Lower leg skin (tissue), 4 donors: ENCODE data around the gene PEA15. TPM values are rescaled to one million over a fixed set of nuclear protein-coding genes. Genes with fewer than 3 reads are reported as not detected.

Experiments used
- DNase-seq, 2 donors: peaks; one replicate each; pipeline ENCODE4 v3.0.0-alpha.2; 2019; ENCODE audit warnings: low spot score in 2 of 2
- H3K4me3 ChIP-seq: fragments of 200-600 bp; sonication (generic); 2 replicates; pipeline ENCODE4 v1.5.1; 2017; ENCODE audit warnings: mild to moderate bottlenecking, low read depth; ENCODE audit not compliant: poor library complexity, severe bottlenecking
- POLR2A ChIP-seq, 2 donors: fragments of 450-650 bp; IDR thresholded peaks; one replicate each; pipeline ENCODE4 v1.6.1; 2016 to 2017; ENCODE audit warnings: antibody characterized with exemption in 2 of 2, mild to moderate bottlenecking in 1 of 2, moderate library complexity in 1 of 2
- whole genome bisulfite sequencing, 2 donors: methylation state at CpG; one replicate each; pipeline ENCODE4 v1.1.5; 2018; 5-methylcytosine and 5-hydroxymethylcytosine counted together
- intact Hi-C: fragments of 100-400 bp; cut with DNase I; formaldehyde crosslinking; loops from one replicate; pipeline ENCODE4 v1.15.0; 2023; ENCODE audit warnings: low total_unique reads
- total RNA-seq, 4 donors: library from RNA; depleted of rRNA; stranded (reverse); fragments of >200 nt; gene quantifications; one replicate each; pipeline ENCODE4 v1.1.0, GENCODE V29; 2016
- TF ChIP-seq, protein P1 (sequence below), 3 donors: fragments of 450-650 bp; IDR thresholded peaks; one replicate each; pipeline ENCODE4 v1.5.1; 2016; ENCODE audit warnings: antibody characterized with exemption in 3 of 3, mild to moderate bottlenecking in 3 of 3, moderate library complexity in 2 of 3

PEA15 gene
- total RNA-seq, 4 donors from 2014 or later: 50.7 to 76.6 (median 60.1) TPM

GRCh38 chr1:160186246-160186645 is 18.9 kb upstream of the PEA15 start:
- intact Hi-C loops: no loop called here
- TF ChIP-seq, protein P1, sequence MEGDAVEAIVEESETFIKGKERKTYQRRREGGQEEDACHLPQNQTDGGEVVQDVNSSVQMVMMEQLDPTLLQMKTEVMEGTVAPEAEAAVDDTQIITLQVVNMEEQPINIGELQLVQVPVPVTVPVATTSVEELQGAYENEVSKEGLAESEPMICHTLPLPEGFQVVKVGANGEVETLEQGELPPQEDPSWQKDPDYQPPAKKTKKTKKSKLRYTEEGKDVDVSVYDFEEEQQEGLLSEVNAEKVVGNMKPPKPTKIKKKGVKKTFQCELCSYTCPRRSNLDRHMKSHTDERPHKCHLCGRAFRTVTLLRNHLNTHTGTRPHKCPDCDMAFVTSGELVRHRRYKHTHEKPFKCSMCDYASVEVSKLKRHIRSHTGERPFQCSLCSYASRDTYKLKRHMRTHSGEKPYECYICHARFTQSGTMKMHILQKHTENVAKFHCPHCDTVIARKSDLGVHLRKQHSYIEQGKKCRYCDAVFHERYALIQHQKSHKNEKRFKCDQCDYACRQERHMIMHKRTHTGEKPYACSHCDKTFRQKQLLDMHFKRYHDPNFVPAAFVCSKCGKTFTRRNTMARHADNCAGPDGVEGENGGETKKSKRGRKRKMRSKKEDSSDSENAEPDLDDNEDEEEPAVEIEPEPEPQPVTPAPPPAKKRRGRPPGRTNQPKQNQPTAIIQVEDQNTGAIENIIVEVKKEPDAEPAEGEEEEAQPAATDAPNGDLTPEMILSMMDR (IDR thresholded peaks at IDR 0.05): no peak
- TF ChIP-seq POLR2A (IDR thresholded peaks at IDR 0.05): no peak
- H3K4me3 ChIP-seq: no peak overlapping the region
- DNase-seq: no peak
- WGBS, 2 donors: 87 to 91% methylated on average over 7 of the region's 7 CpGs

- H3K4me3 ChIP-seq: no peak overlapping the region
- WGBS, 2 donors: 66 to 77% methylated on average over 2 of the region's 2 CpGs
- TF ChIP-seq, protein P1 (IDR thresholded peaks at IDR 0.05): no peak
- no peak for TF ChIP-seq POLR2A (IDR thresholded peaks at IDR 0.05)
- no peak for DNase-seq
- intact Hi-C loops: no loop called here
These were observed 18.5 kb upstream of the PEA15 start for GRCh38 chr1:160186729-160187128.

DNA sequence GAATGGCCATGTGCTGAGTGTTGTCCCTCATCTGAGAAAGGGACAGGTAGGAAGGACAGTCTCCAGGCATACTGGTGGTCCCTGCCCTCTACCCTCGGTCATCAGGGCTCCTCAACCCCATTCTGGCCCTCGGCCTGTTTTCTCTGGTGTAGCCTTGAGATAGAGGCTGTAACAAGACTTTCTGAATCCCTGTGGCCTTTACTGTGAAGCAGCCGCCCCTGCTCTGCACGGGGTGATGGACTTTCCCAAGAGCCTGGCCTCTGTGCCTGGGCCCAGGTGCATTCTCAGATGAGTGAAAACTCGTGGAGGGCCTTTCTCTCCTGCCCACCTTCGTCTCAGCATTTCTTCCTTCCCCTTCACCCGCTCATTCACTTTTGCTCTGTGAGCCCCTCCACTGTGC is 17.8 kb upstream of the PEA15 start:
- H3K4me3 ChIP-seq: no peak overlapping the region
- DNase-seq: no peak
- 72 to 86% methylated on average over 7 of the region's 7 CpGs for whole genome bisulfite sequencing, 2 donors
- TF ChIP-seq, protein P1 (IDR thresholded peaks at IDR 0.05): no peak
- TF ChIP-seq POLR2A (IDR thresholded peaks at IDR 0.05): no peak
- intact Hi-C loops: no loop called here

DNA sequence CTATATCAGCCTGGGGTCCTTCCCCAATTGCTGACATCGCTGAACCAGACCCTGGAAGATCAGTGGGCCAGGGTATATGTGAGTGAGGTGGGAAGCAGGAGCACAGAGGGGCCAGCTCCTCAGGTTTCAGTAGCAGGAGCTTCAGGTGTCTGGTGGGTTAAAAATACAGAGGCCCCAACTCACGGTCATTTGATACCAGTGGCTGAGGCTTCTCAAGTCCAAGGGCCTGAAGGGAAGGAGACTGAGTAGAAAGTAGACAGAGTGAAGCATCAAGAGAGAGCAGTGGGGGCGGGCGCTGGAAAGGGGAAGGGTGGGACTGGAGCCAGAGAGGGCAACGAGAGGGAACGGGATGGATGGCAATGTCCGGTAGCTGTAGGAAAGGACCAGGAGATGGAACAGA is 16.8 kb upstream of the PEA15 start:
- TF ChIP-seq, protein P1 (IDR thresholded peaks at IDR 0.05): no peak
- TF ChIP-seq POLR2A (IDR thresholded peaks at IDR 0.05): no peak

DNA sequence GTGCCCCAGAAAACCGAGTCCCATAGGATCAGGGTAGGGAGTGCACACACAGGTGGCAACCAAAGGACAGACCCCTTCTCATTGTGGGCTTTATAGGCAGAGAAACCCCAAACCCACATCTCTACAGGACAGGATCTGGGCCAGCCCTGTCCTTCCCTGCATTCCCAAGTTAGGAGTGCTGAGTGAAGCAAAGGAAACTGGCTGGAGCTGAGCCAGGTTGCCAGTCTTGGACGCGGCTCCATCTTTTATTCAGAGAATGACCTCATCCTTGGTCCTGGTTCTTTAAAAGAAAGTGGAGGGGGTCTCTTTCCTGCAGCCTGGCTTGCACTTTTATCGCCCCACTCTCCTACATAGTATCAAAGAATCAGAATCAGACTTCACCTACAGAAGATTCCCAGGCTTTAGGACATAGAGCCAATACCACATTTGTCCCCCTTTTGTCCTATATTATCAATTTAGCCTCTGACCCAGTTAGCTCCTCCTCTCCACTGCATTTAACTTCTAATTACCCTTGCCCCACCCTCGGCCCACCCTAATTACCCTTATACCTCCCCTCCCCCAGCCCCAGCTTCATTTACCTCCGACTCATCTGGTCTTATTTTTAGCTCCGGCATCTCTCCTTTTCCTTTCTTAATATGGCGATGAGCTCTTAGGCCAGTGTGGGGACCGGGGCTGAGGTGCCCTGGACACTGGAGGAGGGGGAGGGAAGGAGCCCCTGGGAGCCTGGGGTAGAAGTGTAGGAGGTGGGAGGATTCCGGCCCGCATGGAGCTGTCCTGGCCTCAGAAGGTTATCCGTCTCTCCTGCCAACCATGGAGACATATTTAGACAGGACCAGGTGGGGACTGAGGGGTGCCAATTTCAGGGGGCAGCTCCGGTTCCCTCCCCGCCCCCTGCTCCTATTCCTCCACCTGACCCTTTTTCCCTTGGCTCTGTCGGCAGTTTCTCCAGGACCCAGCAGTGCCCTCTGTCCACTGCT is 15.2 kb upstream of the PEA15 start, which contains the start of gene CASQ1:
Gene CASQ1, plus strand, starts transcription at position 927 of the 977 bp plus-strand sequence. CDS start 177 bp downstream, outside the sequence.
- H3K4me3 ChIP-seq: no peak within 1 kb of the TSS
- intact Hi-C loops: loop anchor here (2.0 to 10.0 kb wide), 4 partner anchors 62 to 102 kb away; no protein-coding TSS in a partner anchor
- DNase-seq: no peak
- TF ChIP-seq, protein P1 (IDR thresholded peaks at IDR 0.05): no peak
- TF ChIP-seq POLR2A (IDR thresholded peaks at IDR 0.05): no peak
- 56 to 63% methylated on average over 15 of the region's 15 CpGs for WGBS, 2 donors

More for the DNA sequence above, 16.8 kb upstream of the PEA15 start:
- 83 to 88% methylated on average over 7 of the region's 7 CpGs for WGBS, 2 donors
- intact Hi-C loops: loop anchor here (2.0 kb wide), 1 partner anchor 66 kb away; no protein-coding TSS in a partner anchor
- no peak for DNase-seq
- no peak overlapping the region for H3K4me3 ChIP-seq
